Activated B cell treated with CpG ODN at 0.5 μM for 24 hours (primary cell): ENCODE data around the gene ITSN2. TPM values are rescaled to one million over a fixed set of nuclear protein-coding genes. Genes with fewer than 3 reads are reported as not detected.

Experiments
- ATAC-seq: fragments of 200-7000 bp; cut with Tn5 transposase; one replicate; pipeline ENCODE4 v1.10.0; 2021; ENCODE audit warnings: low read depth, mild to moderate bottlenecking, moderate library complexity
- CTCF ChIA-PET: fragments of 350-600 bp; sonication (Branson Sonifier 250); formaldehyde crosslinking; loops from one replicate; lab custom pipeline; 2021; ENCODE audit warnings: antibody characterized with exemption; lab: Charles Lee
- POLR2A ChIA-PET: fragments of 350-600 bp; sonication (Branson Sonifier 250); formaldehyde crosslinking; loops from one replicate; lab custom pipeline; 2021; ENCODE audit warnings: antibody characterized with exemption; lab: Charles Lee
- DNase-seq: peaks from one replicate; pipeline ENCODE4 v3.0.0; 2022
- H3K27ac Mint-ChIP-seq: one replicate; pipeline ENCODE4 v1.8.0; 2020; ENCODE audit warnings: mixed read lengths
- H3K27me3 Mint-ChIP-seq: one replicate; pipeline ENCODE4 v1.8.0; 2021; ENCODE audit warnings: mixed read lengths
- H3K36me3 Mint-ChIP-seq: one replicate; pipeline ENCODE4 v1.8.0; 2021; ENCODE audit warnings: low read depth, mixed read lengths
- H3K4me1 Mint-ChIP-seq: one replicate; pipeline ENCODE4 v1.8.0; 2021; ENCODE audit warnings: mixed read lengths
- H3K4me3 Mint-ChIP-seq: one replicate; pipeline ENCODE4 v1.8.0; 2020; ENCODE audit warnings: mild to moderate bottlenecking, mixed read lengths
- H3K9me3 Mint-ChIP-seq: one replicate; pipeline ENCODE4 v1.8.0; 2020; ENCODE audit warnings: mixed read lengths
- intact Hi-C: fragments of 100-400 bp; cut with micrococcal nuclease; formaldehyde crosslinking; loops from one replicate; pipeline ENCODE4 v1.15.1; 2024
- total RNA-seq: library from RNA; stranded (reverse); gene quantifications from 2 replicates; pipeline ENCODE4 v1.2.3, GENCODE V29; 2022
- TF ChIP-seq, protein P1 (sequence below): fragments of 200-600 bp; IDR thresholded peaks from one replicate; pipeline ENCODE4 v1.8.0; 2022; ENCODE audit warnings: antibody characterized with exemption, mild to moderate bottlenecking

ITSN2 gene
- total RNA-seq, 1 donor from 2014 or later, result 156 TPM

- H3K4me1 Mint-ChIP-seq, result peaks cover 84% of the 10 kb centered on the region
Measured at GRCh38 chr2:24351981-24352380, 8.4 kb downstream of the ITSN2 start.

GRCh38 chr2:24351627-24351938, 8.8 kb downstream of the ITSN2 start:
- no peak for DNase-seq
- intact Hi-C loops, result loop anchor here (1.0 to 10.0 kb wide), 2 partner anchors 8 to 923 kb away; no protein-coding TSS in a partner anchor
- TF ChIP-seq, protein P1, sequence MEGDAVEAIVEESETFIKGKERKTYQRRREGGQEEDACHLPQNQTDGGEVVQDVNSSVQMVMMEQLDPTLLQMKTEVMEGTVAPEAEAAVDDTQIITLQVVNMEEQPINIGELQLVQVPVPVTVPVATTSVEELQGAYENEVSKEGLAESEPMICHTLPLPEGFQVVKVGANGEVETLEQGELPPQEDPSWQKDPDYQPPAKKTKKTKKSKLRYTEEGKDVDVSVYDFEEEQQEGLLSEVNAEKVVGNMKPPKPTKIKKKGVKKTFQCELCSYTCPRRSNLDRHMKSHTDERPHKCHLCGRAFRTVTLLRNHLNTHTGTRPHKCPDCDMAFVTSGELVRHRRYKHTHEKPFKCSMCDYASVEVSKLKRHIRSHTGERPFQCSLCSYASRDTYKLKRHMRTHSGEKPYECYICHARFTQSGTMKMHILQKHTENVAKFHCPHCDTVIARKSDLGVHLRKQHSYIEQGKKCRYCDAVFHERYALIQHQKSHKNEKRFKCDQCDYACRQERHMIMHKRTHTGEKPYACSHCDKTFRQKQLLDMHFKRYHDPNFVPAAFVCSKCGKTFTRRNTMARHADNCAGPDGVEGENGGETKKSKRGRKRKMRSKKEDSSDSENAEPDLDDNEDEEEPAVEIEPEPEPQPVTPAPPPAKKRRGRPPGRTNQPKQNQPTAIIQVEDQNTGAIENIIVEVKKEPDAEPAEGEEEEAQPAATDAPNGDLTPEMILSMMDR, result no peak
- ATAC-seq, result no peak
- peaks cover 4% of the 10 kb centered on the region for H3K36me3 Mint-ChIP-seq
- ChIA-PET POLR2A (interaction anchor here (1.5 to 2.3 kb wide), 2 partner anchors 9 to 22 kb away, joined by 6 to 13 read pairs; partner anchors contain the start of gene ITSN2), CTCF (interaction anchor here (1.3 to 1.7 kb wide), 2 partner anchors 9 to 12 kb away, joined by 3 to 5 read pairs; partner anchors contain the start of gene ITSN2)
- H3K9me3 Mint-ChIP-seq, result no peaks in the 10 kb centered on the region
- H3K4me1 Mint-ChIP-seq, result peaks cover 82% of the 10 kb centered on the region
- no peaks in the 10 kb centered on the region for H3K27me3 Mint-ChIP-seq
- peak overlapping the region; percentile 5 for H3K4me3 Mint-ChIP-seq
- H3K27ac Mint-ChIP-seq, result peak overlapping the region; percentile 75

More at GRCh38 chr2:24351981-24352380, 8.4 kb downstream of the ITSN2 start:
- TF ChIP-seq, protein P1, result no peak
- intact Hi-C loops, result loop anchor here (1.0 to 10.0 kb wide), 2 partner anchors 9 to 923 kb away; no protein-coding TSS in a partner anchor
- Mint-ChIP-seq H3K4me3 (no peak overlapping the region), H3K9me3 (peaks cover 2% of the 10 kb centered on the region), H3K36me3 (peaks cover 7% of the 10 kb centered on the region), H3K27me3 (no peaks in the 10 kb centered on the region), H3K27ac (no peak overlapping the region)
- POLR2A ChIA-PET, result interaction anchor here (1.0 to 2.3 kb wide), 3 partner anchors 8 to 22 kb away, joined by 3 to 13 read pairs (median 6); partner anchors contain the start of gene ITSN2
- ATAC-seq, result no peak
- no peak for DNase-seq
- CTCF ChIA-PET, result interaction anchor here (1.3 to 1.7 kb wide), 2 partner anchors 9 to 13 kb away, joined by 3 to 5 read pairs; partner anchors contain the start of gene ITSN2

DNA sequence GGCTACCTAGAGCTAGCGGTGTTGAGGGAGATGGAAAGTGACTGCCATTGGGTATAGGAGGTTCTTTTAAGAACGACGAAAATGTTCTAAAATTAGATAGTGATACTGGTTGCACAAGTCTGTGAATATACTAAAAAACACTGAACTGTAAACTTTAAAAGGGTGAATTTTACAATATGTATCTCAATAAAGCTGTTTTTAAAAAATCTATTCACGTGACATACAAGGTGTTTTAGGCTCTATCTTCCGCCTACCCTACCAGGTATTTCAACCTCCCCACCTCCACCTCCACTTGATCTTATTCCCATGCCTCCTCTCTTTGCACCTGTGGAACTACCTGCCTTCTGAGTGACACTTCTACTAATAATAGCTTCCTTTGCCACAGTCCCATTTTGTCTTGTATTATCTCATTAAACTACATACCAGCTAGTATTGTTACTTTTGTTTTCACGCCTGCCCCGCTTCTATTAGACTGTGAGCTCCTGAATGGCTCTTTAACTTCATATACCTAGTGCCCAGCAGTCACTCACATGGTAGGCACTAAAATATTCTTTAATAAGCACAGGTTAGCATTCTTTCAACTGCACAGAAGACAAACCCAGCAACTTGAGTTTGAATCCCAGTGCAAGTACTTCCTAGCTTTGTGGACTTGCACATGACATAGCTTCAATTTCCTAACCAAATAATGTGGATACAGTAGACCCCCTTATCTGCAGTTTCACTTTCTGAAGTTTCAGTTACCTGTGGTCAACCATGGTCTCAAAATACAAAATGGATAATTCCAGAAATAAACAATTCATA, 9.3 kb downstream of the ITSN2 start:
- ATAC-seq, result no peak
- intact Hi-C loops, result loop anchor here (1.0 to 10.0 kb wide), 2 partner anchors 8 to 924 kb away; no protein-coding TSS in a partner anchor
- H3K27me3 Mint-ChIP-seq, result no peaks in the 10 kb centered on the region
- ChIA-PET POLR2A (interaction anchor here (0.5 to 2.3 kb wide), 4 partner anchors 9 to 21 kb away, joined by 3 to 13 read pairs (median 4); partner anchors contain the start of gene ITSN2), CTCF (interaction anchor here (0.6 to 1.7 kb wide), 3 partner anchors 10 to 18 kb away, joined by 3 to 5 read pairs (median 3); partner anchors contain the start of gene ITSN2)
- no peak for DNase-seq
- TF ChIP-seq, protein P1, result no peak
- H3K4me3 Mint-ChIP-seq, result peak overlapping the region; percentile 53
- peaks cover 4% of the 10 kb centered on the region for H3K36me3 Mint-ChIP-seq
- H3K4me1 Mint-ChIP-seq, result peaks cover 80% of the 10 kb centered on the region
- H3K9me3 Mint-ChIP-seq, result no peaks in the 10 kb centered on the region
- peak overlapping the region; percentile 75 for H3K27ac Mint-ChIP-seq

- H3K27me3 Mint-ChIP-seq, result no peaks in the 10 kb centered on the region
- TF ChIP-seq, protein P1, result no peak
- ATAC-seq (no peak), DNase-seq (no peak)
- H3K9me3 Mint-ChIP-seq, result no peaks in the 10 kb centered on the region
- intact Hi-C loops, result no loop called here
- H3K36me3 Mint-ChIP-seq, result peaks cover 5% of the 10 kb centered on the region
- H3K27ac Mint-ChIP-seq, result peak overlapping the region; percentile 87
- H3K4me3 Mint-ChIP-seq, result peak overlapping the region; percentile 42
- ChIA-PET POLR2A (interaction anchor here (3.7 kb wide), 1 partner anchor 11 kb away, joined by 28 read pairs; the partner anchor contains the start of gene ITSN2), CTCF (no interaction called here)
- peaks cover 83% of the 10 kb centered on the region for H3K4me1 Mint-ChIP-seq
Measured at GRCh38 chr2:24349097-24349496, 11.2 kb downstream of the ITSN2 start.

- no peaks in the 10 kb centered on the region for H3K27me3 Mint-ChIP-seq
- no peaks in the 10 kb centered on the region for H3K9me3 Mint-ChIP-seq
- no peak overlapping the region for H3K4me3 Mint-ChIP-seq
- H3K4me1 Mint-ChIP-seq, result peaks cover 88% of the 10 kb centered on the region
- H3K36me3 Mint-ChIP-seq, result peaks cover 7% of the 10 kb centered on the region
- POLR2A ChIA-PET, result interaction anchor here (5.2 kb wide), 1 partner anchor 14 kb away, joined by 50 read pairs; the partner anchor contains the start of gene ITSN2
- DNase-seq (no peak), ATAC-seq (no peak)
- peak overlapping the region; percentile 12 for H3K27ac Mint-ChIP-seq
- intact Hi-C loops, result no loop called here
- TF ChIP-seq, protein P1, result no peak
- CTCF ChIA-PET, result no interaction called here
Measured at GRCh38 chr2:24345937-24346336, 14.4 kb downstream of the ITSN2 start.
